GM19193 (cell line): ENCODE data around the gene DNAH9.

Source experiments
- POLR2A ChIP-seq: IDR thresholded peaks from 4 replicates; pipeline ENCODE4 v1.6.1; 2011; ENCODE audit not compliant: insufficient read depth, insufficient read length; ENCODE audit errors: extremely low read depth

The DNAH9 gene

DNA sequence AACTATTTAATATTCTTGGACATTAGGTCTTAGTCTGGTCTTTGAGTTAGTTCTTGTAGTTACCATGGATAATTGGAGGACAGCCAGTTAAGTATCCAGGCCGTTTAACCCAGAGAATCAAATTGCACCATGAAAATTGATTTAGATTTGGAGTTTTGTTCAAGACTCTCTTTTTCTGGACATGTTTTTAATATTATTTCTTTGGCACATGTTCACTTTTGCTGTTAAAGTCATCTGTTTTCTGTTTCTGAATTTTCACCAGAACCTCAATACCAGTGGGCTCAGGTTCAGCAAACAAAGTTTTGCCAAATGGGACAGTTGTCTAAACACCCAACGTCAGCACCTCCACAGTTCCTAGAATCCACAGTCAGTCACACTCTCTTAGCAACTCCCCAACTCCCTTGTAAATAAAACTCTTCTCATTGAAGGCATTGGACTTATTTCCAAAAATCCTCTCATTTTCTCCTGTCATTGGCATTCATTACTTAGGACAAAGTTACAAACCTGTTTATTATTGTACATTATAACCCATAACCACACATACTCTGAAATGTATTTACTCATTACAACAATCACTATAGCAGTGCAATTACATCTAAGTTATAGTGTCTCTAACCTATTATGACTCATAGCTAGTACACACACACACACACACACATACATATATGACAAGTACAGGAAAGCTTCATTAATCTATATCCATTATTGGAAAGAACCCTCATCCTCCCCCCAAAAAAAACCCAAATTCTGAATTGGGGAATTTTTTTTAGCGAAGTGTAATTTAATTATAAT lies 33.5 kb upstream of the DNAH9 start:
- TF ChIP-seq POLR2A: no peak

DNA sequence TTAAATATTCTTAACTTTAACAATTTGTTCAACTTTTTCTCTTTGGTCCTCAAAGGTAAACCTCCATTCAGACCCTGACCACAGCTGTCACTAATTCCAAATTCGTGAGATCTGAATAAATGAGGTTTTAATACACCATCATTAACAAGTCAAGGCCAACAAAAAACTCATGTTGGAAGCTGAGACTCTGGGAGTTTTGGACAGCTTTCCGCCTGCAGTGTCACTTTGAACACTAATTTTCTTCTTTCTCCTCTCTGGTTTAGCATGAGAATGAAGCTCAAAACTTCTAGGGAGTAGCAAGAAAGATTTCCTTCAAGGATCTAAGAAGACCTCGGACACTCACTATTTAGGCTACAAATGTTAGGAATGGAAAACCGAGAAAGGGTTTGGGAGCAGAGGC lies 32.7 kb upstream of the DNAH9 start:
- no peak for TF ChIP-seq POLR2A

GRCh38 chr17:11578998-11579397 lies 19.3 kb upstream of the DNAH9 start:
- no peak for TF ChIP-seq POLR2A

DNA sequence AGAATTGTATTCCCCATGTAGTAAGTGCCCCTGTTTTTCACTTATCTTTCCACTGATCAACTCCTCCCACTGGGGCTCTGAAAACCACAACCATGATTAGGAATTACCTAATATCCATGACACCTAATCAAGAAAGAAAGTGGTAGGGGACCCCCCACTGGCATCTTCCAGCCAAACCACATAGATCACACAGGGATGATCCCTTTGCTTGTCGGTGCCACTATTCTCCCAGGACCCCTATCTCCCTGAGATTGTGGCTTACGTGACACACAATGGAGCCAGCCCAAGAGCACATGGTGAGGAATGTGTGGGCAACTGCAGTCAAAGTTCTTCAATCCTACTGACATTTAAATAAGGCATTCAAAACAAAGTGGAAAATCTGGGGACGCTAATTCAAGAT lies 17.6 kb upstream of the DNAH9 start:
- no peak for TF ChIP-seq POLR2A

DNA sequence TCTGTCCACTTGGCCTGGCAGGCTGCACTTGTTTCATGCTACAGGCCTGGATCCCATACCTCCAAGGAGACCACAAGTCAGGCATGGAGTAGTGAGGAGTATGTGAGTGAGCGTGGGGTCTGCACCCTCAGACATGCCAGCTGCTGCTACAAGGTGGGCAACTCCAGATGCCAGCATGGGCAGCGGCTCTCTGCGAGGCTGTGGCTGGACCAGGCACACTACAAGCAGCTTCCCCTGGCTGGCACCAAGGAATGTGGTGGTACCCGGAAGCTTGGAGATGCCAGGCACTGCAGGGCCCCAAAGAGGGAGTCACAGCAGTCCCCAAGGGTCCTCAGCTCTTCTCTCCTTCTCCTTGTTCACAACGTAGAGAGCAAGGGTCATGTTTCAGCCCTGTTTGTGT lies 16.1 kb upstream of the DNAH9 start:
- TF ChIP-seq POLR2A: no peak

GRCh38 chr17:11583306-11583992 lies 14.8 kb upstream of the DNAH9 start:
- TF ChIP-seq POLR2A: no peak

GRCh38 chr17:11589716-11590115 lies 8.6 kb upstream of the DNAH9 start:
- no peak for TF ChIP-seq POLR2A

DNA sequence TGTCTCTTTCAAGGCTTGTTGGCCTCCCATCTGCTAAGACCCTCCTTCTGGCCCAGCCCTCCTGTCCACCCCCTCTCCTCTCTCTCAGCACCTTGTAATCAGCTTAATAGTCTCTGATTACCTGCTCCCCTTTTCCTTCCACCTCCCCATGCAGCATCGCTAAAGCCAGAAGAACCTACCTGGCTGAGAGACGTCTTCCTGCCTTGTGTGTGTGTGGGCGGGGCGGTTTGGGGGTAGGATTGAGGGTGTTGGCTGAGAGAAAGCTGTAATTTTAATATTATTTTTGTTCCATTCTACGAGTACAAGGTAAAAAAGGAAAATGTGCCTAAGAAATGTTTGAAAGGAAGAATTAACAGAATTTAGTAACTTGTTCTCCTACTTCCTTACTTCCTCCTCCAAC lies 3.4 kb downstream of the DNAH9 start:
- no peak for TF ChIP-seq POLR2A

- TF ChIP-seq POLR2A: no peak
Observed at GRCh38 chr17:11608396-11608795, 10.1 kb downstream of the DNAH9 start.

DNA sequence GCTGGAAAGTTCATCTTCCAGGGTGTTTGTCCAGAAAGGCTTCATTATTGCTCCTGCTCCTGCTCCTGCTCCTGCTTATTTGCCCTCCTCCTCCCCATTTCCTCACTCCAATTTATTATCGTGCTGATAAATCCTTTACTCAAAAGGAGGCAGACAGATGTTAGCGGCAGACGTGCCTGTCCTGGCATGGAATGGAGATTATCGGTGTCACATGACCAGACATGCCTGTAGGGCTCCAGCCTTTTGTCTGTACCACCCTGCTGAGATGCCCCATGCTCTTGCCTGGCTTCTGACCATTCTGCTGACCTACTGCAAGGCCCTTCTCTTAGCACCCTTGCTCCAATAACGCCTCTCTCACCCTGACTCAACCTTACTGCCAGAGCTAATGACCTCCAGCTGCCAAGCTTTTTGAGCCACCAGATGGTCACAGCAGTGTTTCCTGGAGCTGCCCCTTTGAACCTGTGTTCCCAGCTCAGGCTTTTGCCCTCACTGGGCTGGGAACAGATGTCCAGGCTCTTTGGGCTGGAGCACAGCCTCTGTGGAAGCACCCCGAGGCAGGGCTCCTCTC lies 12.8 kb downstream of the DNAH9 start:
- TF ChIP-seq POLR2A: no peak

GRCh38 chr17:11612956-11613355 lies 14.7 kb downstream of the DNAH9 start:
- no peak for TF ChIP-seq POLR2A

GRCh38 chr17:11618861-11619566 lies 20.7 kb downstream of the DNAH9 start:
- no peak for TF ChIP-seq POLR2A

DNA sequence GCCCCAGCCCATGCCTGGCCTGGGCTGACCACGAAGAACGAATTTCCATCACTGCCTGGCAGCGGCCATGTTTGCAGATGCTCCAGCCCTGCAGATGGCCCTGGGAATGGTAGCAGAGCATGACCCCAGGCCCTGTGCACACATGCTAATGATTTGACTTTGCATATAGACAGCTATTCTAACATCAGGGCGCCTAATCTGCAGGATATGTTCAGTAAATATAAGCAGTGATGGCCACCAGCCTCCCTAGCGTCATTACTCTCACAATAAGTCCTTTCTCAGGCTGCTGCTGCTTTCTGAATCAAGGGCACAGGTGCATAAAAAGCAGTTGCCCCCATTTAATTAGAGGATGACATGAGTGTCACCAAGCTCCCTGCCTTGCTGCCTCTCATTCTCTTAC lies 24.2 kb downstream of the DNAH9 start:
- TF ChIP-seq POLR2A: no peak

DNA sequence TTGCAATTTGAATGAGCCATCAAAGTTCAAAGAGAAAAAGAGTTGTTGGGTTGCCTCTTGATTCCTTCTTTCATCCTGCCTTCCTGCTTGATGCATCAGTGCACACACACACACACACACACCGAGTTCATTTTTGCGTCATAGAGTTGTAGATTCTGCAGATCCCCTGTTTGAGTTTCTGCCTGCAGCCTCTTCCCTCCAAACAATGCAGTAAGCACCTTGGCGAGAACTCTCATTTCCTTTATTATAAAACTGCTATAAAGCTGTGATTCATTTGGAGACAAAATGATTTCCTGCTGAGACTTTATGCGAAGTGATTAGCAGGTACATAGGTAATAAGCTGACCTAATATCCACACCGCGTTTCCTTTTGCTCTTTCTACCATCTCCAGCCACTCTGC lies 26.7 kb downstream of the DNAH9 start:
- no peak for TF ChIP-seq POLR2A

GRCh38 chr17:11625878-11626277 lies 27.6 kb downstream of the DNAH9 start:
- TF ChIP-seq POLR2A: no peak

- TF ChIP-seq POLR2A: no peak
Observed at GRCh38 chr17:11627301-11627940, 29.2 kb downstream of the DNAH9 start.

GRCh38 chr17:11628374-11628773 lies 30.1 kb downstream of the DNAH9 start:
- no peak for TF ChIP-seq POLR2A
